Vagina (tissue), 2 donors: Measurements from ENCODE around the gene TAT. TPM values are rescaled to one million over a fixed set of nuclear protein-coding genes. Genes with fewer than 3 reads are reported as not detected.

Experiments
- DNase-seq, 2 donors: peaks; one replicate each; pipeline ENCODE4 v3.0.0-alpha.2; 2017; ENCODE audit errors: extremely low spot score in 2 of 2
- H3K27ac ChIP-seq: fragments of 200-600 bp; sonication (generic); one replicate; pipeline ENCODE4 v1.5.1; 2019
- H3K27me3 ChIP-seq: fragments of 200-600 bp; sonication (generic); one replicate; pipeline ENCODE4 v1.5.1; 2019
- H3K36me3 ChIP-seq, 2 donors: fragments of 200-600 bp; sonication (generic); one replicate each; pipeline ENCODE4 v1.5.1; 2017 to 2019
- H3K4me1 ChIP-seq: fragments of 200-600 bp; sonication (generic); one replicate; pipeline ENCODE4 v1.5.1; 2019
- H3K4me3 ChIP-seq, 2 donors: fragments of 200-600 bp; sonication (generic); 1 replicate in 1 of 2; 2 replicates in 1 of 2; pipeline ENCODE4 v1.5.1; 2016 to 2019
- H3K9me3 ChIP-seq: fragments of 200-600 bp; sonication (generic); one replicate; pipeline ENCODE4 v1.5.1; 2019
- CTCF ChIP-seq, 3 experiments: fragments of 450-650 bp in 2 of 3; fragments of 200-600 bp in 1 of 3; sonication (generic) in 1 of 3; IDR thresholded peaks; one replicate each; pipeline ENCODE4 v1.5.1; 2017 to 2019; ENCODE audit warnings: antibody characterized with exemption in 3 of 3, mild to moderate bottlenecking in 2 of 3, moderate library complexity in 2 of 3
- POLR2A ChIP-seq, 2 donors: fragments of 450-650 bp; IDR thresholded peaks; one replicate each; pipeline ENCODE4 v1.6.1; 2017; ENCODE audit warnings: antibody characterized with exemption in 2 of 2, mild to moderate bottlenecking in 2 of 2, moderate library complexity in 2 of 2
- POLR2AphosphoS5 ChIP-seq, 2 donors: sonication (generic); formaldehyde crosslinking; IDR thresholded peaks; one replicate each; pipeline ENCODE4 v1.9.0; 2017; ENCODE audit warnings: antibody characterized with exemption in 2 of 2, mild to moderate bottlenecking in 2 of 2, low read depth in 1 of 2; ENCODE audit not compliant: insufficient read depth in 1 of 2
- intact Hi-C: fragments of 100-400 bp; cut with DNase I; formaldehyde crosslinking; loops from one replicate; pipeline ENCODE4 v1.15.1; 2023
- total RNA-seq: library from RNA; depleted of rRNA; stranded (reverse); fragments of >200 nt; gene quantifications from one replicate; pipeline ENCODE4 v1.2.3, GENCODE V29; 2016

TAT gene
- total RNA-seq, 1 donor from 2014 or later, result not detected

GRCh38 chr16:71532366-71532765 is 44.5 kb downstream of the TAT start:
- Histone ChIP-seq H3K27ac (no peak overlapping the region), H3K4me3 (no peak overlapping the region), H3K9me3 (no peaks in the 10 kb centered on the region), H3K4me1 (no peaks in the 10 kb centered on the region), H3K27me3 (no peaks in the 10 kb centered on the region), H3K36me3 (no peaks in the 10 kb centered on the region)
- intact Hi-C loops, result no loop called here
- DNase-seq, result no peak
- no peak for TF ChIP-seq POLR2A (IDR thresholded peaks at IDR 0.05)
- TF ChIP-seq CTCF (IDR thresholded peaks at IDR 0.05), result no peak

GRCh38 chr16:71528863-71529262 is 48.0 kb downstream of the TAT start:
- Histone ChIP-seq H3K27me3 (no peaks in the 10 kb centered on the region), H3K4me1 (peaks cover 9% of the 10 kb centered on the region), H3K36me3 (no peaks in the 10 kb centered on the region), H3K9me3 (no peaks in the 10 kb centered on the region), H3K4me3 (no peak overlapping the region), H3K27ac (no peak overlapping the region)
- TF ChIP-seq CTCF (IDR thresholded peaks at IDR 0.05), result no peak
- no peak for TF ChIP-seq POLR2A (IDR thresholded peaks at IDR 0.05)
- no peak for TF ChIP-seq POLR2AphosphoS5 (IDR thresholded peaks at IDR 0.05; ENCODE audit: insufficient read depth in 1 of 2, low read depth in 1 of 2)
- DNase-seq, result no peak
- intact Hi-C loops, result no loop called here

GRCh38 chr16:71528257-71528656 is 48.6 kb downstream of the TAT start:
- TF ChIP-seq POLR2A (IDR thresholded peaks at IDR 0.05), result no peak
- intact Hi-C loops, result no loop called here

GRCh38 chr16:71526111-71526631 is 50.7 kb downstream of the TAT start, which contains the start of gene CHST4:
Gene CHST4 (plus strand): TSS chr16:71526426. CDS start chr16:71536678, 10,252 bp downstream.
- H3K27ac ChIP-seq, result no peak within 1 kb of the TSS
- H3K36me3 ChIP-seq, result no peaks in the 10 kb centered on the region
- no peak within 1 kb of the TSS for H3K4me3 ChIP-seq
- H3K4me1 ChIP-seq, result peaks cover 9% of the 10 kb centered on the region
- no peaks in the 10 kb centered on the region for H3K9me3 ChIP-seq
- H3K27me3 ChIP-seq, result no peaks in the 10 kb centered on the region
- intact Hi-C loops, result no loop called here
- TF ChIP-seq POLR2A (IDR thresholded peaks at IDR 0.05) (no peak), POLR2AphosphoS5 (IDR thresholded peaks at IDR 0.05; ENCODE audit: insufficient read depth in 1 of 2, low read depth in 1 of 2) (no peak), CTCF (IDR thresholded peaks at IDR 0.05) (no peak)
- DNase-seq, result no peak

More at GRCh38 chr16:71528257-71528656, 48.6 kb downstream of the TAT start:
- Histone ChIP-seq H3K36me3 (no peaks in the 10 kb centered on the region), H3K4me3 (no peak overlapping the region), H3K27ac (no peak overlapping the region), H3K4me1 (peaks cover 9% of the 10 kb centered on the region), H3K9me3 (no peaks in the 10 kb centered on the region), H3K27me3 (no peaks in the 10 kb centered on the region)
- DNase-seq, result no peak

GRCh38 chr16:71524566-71525553 is 52.0 kb downstream of the TAT start:
- Histone ChIP-seq H3K27ac (no peak overlapping the region), H3K27me3 (no peaks in the 10 kb centered on the region), H3K9me3 (no peaks in the 10 kb centered on the region), H3K36me3 (no peaks in the 10 kb centered on the region), H3K4me3 (no peak overlapping the region), H3K4me1 (peaks cover 9% of the 10 kb centered on the region)
- DNase-seq, result no peak
- intact Hi-C loops, result no loop called here
- TF ChIP-seq POLR2AphosphoS5 (IDR thresholded peaks at IDR 0.05; ENCODE audit: insufficient read depth in 1 of 2, low read depth in 1 of 2), result no peak
- no peak for TF ChIP-seq POLR2A (IDR thresholded peaks at IDR 0.05)
- TF ChIP-seq CTCF (IDR thresholded peaks at IDR 0.05), result no peak
